Tibial nerve (tissue), 4 donors: Measurements from ENCODE around the gene ROBO2. TPM values are rescaled to one million over a fixed set of nuclear protein-coding genes. Genes with fewer than 3 reads are reported as not detected.

Experiments
- DNase-seq, 2 donors: peaks; one replicate each; pipeline ENCODE4 v3.0.0-alpha.2; 2019; ENCODE audit warnings: low spot score in 2 of 2
- H3K27ac ChIP-seq, 4 donors: fragments of 200-600 bp; sonication (generic) in 3 of 4; one replicate each; pipeline ENCODE4 v1.5.1; 2017 to 2019; ENCODE audit warnings: mild to moderate bottlenecking in 1 of 4
- H3K27me3 ChIP-seq, 2 donors: fragments of 200-600 bp; sonication (generic) in 1 of 2; one replicate each; pipeline versions ENCODE4 v1.5.1 to v1.6.0; 2017 to 2019
- H3K36me3 ChIP-seq, 3 donors: fragments of 200-600 bp; sonication (generic); one replicate each; pipeline ENCODE4 v1.5.1; 2018 to 2019
- H3K4me1 ChIP-seq, 4 donors: fragments of 200-600 bp; sonication (generic) in 3 of 4; one replicate each; pipeline ENCODE4 v1.5.1; 2017 to 2019
- H3K4me3 ChIP-seq, 4 donors: fragments of 200-600 bp; sonication (generic) in 3 of 4; one replicate each; pipeline ENCODE4 v1.5.1; 2017 to 2019; ENCODE audit warnings: mild to moderate bottlenecking in 1 of 4, moderate library complexity in 1 of 4
- H3K9me3 ChIP-seq, 4 donors: fragments of 200-600 bp; sonication (generic) in 3 of 4; one replicate each; pipeline ENCODE4 v1.5.1; 2017 to 2019
- EP300 ChIP-seq, 2 donors: sonication (generic); formaldehyde crosslinking; IDR thresholded peaks; one replicate each; pipeline ENCODE4 v1.6.1; 2017; ENCODE audit warnings: antibody characterized with exemption in 2 of 2, mild to moderate bottlenecking in 1 of 2
- POLR2A ChIP-seq, 2 donors: fragments of 450-650 bp; IDR thresholded peaks; one replicate each; pipeline ENCODE4 v1.6.1; 2017; ENCODE audit warnings: antibody characterized with exemption in 2 of 2, mild to moderate bottlenecking in 2 of 2, moderate library complexity in 2 of 2
- WGBS, 2 donors: methylation state at CpG; one replicate each; pipeline ENCODE4 v1.1.5; 2018; 5-methylcytosine and 5-hydroxymethylcytosine counted together
- total RNA-seq, 4 donors: library from RNA; depleted of rRNA; stranded (reverse); fragments of >200 nt; gene quantifications; one replicate each; pipeline ENCODE4 v1.1.0, GENCODE V29; 2016
- TF ChIP-seq, protein P1 (sequence below), 5 experiments: fragments of 200-600 bp in 3 of 5; fragments of 450-650 bp in 2 of 5; sonication (generic) in 3 of 5; IDR thresholded peaks; one replicate each; pipeline ENCODE4 v1.5.1; 2016 to 2019; ENCODE audit warnings: antibody characterized with exemption in 5 of 5, mild to moderate bottlenecking in 3 of 5, moderate library complexity in 2 of 5

Gene ROBO2
- total RNA-seq, 4 donors from 2014 or later, result 0.30 to 4.4 (median 1.9) TPM

DNA sequence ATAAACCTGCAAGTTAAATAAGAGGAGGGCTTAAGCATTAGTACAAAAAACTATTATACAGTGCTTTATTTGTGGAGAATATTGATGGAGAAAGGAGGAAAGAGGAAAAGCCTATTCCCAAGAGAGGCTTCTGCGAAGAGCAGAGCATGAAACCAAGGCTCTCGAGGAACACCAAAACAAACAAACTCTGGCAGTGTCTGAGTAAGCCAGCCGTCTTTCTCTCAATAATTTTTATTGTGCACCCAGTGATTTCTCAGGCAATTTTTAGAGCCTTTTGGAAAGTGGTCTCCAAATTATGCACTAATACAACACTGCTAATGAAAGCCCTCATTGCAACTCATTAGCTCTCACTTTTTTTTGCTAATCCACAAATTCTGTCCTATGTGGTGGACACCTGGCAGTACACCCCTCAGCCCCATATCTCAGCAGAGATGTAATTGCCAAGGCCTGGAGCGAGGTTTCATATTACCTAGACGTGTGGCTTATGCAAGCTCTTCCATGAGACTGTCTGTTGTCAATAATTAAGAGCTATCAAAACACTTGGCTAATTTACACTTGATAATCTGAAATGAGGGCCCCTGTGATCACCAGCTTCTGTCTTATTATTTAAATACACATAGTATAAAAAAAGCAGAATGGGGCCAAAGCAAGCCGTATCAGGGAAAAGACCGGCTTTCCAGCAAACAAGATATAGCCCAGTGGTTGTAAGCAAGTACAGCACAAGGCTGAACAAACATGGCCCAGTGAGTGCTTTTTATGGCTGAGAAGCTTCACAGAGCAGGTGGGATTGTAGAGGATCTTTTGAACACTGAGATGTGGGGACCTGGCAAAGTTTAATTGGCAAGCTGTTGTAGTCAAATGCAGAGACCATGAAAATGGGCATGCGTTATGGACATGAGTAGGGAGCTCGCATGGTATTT lies 216.9 kb downstream of the ROBO2 start:
- no peak overlapping the region for H3K27ac ChIP-seq
- no peak overlapping the region for H3K4me3 ChIP-seq
- H3K36me3 ChIP-seq, result no peaks in the 10 kb centered on the region
- no peak for DNase-seq
- no peaks in the 10 kb centered on the region for H3K27me3 ChIP-seq
- TF ChIP-seq POLR2A (IDR thresholded peaks at IDR 0.05) (no peak), EP300 (IDR thresholded peaks at IDR 0.05) (no peak)
- TF ChIP-seq, protein P1, sequence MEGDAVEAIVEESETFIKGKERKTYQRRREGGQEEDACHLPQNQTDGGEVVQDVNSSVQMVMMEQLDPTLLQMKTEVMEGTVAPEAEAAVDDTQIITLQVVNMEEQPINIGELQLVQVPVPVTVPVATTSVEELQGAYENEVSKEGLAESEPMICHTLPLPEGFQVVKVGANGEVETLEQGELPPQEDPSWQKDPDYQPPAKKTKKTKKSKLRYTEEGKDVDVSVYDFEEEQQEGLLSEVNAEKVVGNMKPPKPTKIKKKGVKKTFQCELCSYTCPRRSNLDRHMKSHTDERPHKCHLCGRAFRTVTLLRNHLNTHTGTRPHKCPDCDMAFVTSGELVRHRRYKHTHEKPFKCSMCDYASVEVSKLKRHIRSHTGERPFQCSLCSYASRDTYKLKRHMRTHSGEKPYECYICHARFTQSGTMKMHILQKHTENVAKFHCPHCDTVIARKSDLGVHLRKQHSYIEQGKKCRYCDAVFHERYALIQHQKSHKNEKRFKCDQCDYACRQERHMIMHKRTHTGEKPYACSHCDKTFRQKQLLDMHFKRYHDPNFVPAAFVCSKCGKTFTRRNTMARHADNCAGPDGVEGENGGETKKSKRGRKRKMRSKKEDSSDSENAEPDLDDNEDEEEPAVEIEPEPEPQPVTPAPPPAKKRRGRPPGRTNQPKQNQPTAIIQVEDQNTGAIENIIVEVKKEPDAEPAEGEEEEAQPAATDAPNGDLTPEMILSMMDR (IDR thresholded peaks at IDR 0.05), result no peak
- WGBS, 2 donors, result 59 to 65% methylated on average over 9 of the region's 9 CpGs
- no peaks in the 10 kb centered on the region for H3K4me1 ChIP-seq
- H3K9me3 ChIP-seq, result no peaks in the 10 kb centered on the region

GRCh38 chr3:77259694-77260093 lies 219.8 kb downstream of the ROBO2 start:
- no peak for DNase-seq
- 52 to 54% methylated on average over 6 of the region's 6 CpGs for WGBS, 2 donors
- Histone ChIP-seq H3K4me3 (no peak overlapping the region), H3K4me1 (no peaks in the 10 kb centered on the region), H3K9me3 (no peaks in the 10 kb centered on the region), H3K36me3 (no peaks in the 10 kb centered on the region), H3K27ac (no peak overlapping the region), H3K27me3 (no peaks in the 10 kb centered on the region)
- TF ChIP-seq POLR2A (IDR thresholded peaks at IDR 0.05) (no peak), EP300 (IDR thresholded peaks at IDR 0.05) (no peak)
- TF ChIP-seq, protein P1 (IDR thresholded peaks at IDR 0.05), result no peak

GRCh38 chr3:77262361-77262760 lies 222.5 kb downstream of the ROBO2 start:
- Histone ChIP-seq H3K4me3 (no peak overlapping the region), H3K36me3 (no peaks in the 10 kb centered on the region), H3K27me3 (no peaks in the 10 kb centered on the region), H3K9me3 (no peaks in the 10 kb centered on the region), H3K27ac (no peak overlapping the region), H3K4me1 (no peaks in the 10 kb centered on the region)
- TF ChIP-seq EP300 (IDR thresholded peaks at IDR 0.05) (no peak), POLR2A (IDR thresholded peaks at IDR 0.05) (no peak)
- TF ChIP-seq, protein P1 (IDR thresholded peaks at IDR 0.05), result no peak
- 88 to 90% methylated on average over 2 of the region's 2 CpGs for WGBS, 2 donors
- no peak for DNase-seq

- DNase-seq, result no peak
- no peaks in the 10 kb centered on the region for H3K9me3 ChIP-seq
- H3K4me1 ChIP-seq, result no peaks in the 10 kb centered on the region
- TF ChIP-seq EP300 (IDR thresholded peaks at IDR 0.05), result no peak
- TF ChIP-seq, protein P1 (IDR thresholded peaks at IDR 0.05), result no peak
- TF ChIP-seq POLR2A (IDR thresholded peaks at IDR 0.05), result no peak
- 84 to 87% methylated on average over 3 of the region's 3 CpGs for WGBS, 2 donors
- no peak overlapping the region for H3K4me3 ChIP-seq
- no peaks in the 10 kb centered on the region for H3K27me3 ChIP-seq
- no peak overlapping the region for H3K27ac ChIP-seq
- no peaks in the 10 kb centered on the region for H3K36me3 ChIP-seq
These were observed 227.7 kb downstream of the ROBO2 start for GRCh38 chr3:77267589-77267988.

GRCh38 chr3:77271306-77271705 lies 231.4 kb downstream of the ROBO2 start:
- Histone ChIP-seq H3K9me3 (no peaks in the 10 kb centered on the region), H3K27ac (no peak overlapping the region), H3K4me3 (no peak overlapping the region), H3K36me3 (no peaks in the 10 kb centered on the region), H3K27me3 (no peaks in the 10 kb centered on the region), H3K4me1 (no peaks in the 10 kb centered on the region)
- TF ChIP-seq, protein P1 (IDR thresholded peaks at IDR 0.05), result no peak
- TF ChIP-seq POLR2A (IDR thresholded peaks at IDR 0.05) (no peak), EP300 (IDR thresholded peaks at IDR 0.05) (no peak)
- WGBS, 2 donors, result 52 to 75% methylated on average over 1 of the region's 1 CpG
- no peak for DNase-seq
